Inflammatory macrophage treated with lipopolysaccharide for 1 hour (primary cell): ENCODE results near the gene NKD2.

Experiments used
- DNase-seq, 2 donors: peaks; one replicate each; pipeline ENCODE4 v3.0.0-alpha.2; 2020 to 2022

NKD2 gene

DNA sequence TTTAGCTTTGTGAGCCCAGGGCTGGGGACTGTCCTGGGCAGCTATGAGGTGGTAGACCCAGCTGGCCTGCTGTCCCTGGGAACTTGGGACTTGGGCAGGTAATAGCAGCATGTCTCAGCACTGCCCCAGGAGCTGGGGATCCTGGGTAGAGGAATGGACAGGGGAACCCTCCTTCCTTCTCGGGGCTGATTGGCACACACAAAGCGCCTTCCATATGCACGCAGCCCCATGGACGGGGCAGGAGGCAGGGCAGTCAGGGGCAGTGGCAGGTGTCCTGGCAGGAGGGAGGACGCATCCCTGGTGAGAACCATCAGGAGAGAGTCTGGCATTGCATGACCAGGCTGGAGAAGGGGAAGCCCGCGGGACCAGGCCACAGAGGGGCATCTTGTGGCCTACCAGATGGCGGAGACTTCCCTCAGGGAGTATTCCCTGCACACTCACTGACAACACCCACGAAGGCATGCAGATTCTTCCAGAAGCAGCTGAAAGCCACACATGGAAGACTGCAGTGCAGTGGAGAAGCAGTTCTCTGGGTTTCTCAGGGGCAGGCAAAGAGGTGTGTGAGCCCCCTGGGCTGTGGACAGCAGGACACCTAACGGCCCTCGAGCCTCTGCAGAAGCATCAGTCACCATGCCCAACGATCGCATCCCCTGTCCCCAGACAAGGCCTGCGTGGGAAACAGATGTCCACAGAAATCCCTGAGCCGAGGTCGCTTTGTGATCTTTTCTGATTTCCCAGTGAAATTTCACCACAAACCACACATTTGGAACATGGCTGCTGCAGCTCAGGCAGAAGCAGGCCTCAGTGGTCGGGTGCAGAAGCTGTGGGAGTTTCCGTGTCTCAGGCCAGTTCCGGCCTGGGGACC, 7.0 kb upstream of the NKD2 start:
- no peak for DNase-seq

DNA sequence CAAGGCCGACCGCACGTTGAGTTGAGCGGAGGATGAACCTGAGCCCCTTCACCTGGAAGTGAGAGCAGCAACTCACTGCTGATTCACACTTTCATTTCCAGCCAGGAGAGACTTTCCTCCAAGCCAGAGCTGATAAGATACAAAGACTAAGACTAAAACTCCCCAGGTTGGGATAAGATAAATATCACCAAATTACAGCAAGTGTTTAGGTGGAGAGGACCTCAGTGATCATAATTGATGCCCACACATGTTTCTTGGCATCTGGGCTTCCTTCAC, 6.4 kb upstream of the NKD2 start:
- no peak for DNase-seq

DNA sequence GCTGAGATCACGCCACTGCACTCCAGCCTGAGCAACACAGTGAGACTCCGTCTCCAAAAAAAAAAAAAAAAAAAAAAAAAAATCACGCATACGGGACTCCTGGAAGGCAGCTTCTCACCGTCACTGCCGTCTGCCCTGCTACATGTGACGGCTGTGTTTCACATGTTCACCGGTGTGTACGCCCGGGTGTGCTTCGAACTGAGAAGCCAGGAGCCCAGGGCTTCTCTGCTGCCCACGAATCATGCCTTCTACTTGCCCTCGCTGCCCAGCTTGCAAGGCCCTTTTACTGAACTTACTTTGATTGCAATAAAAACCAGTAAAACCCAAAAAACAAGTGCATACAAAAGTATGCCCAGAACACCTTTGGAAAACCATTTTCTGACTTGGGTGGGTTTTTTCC, 5.8 kb upstream of the NKD2 start:
- DNase-seq: no peak

DNA sequence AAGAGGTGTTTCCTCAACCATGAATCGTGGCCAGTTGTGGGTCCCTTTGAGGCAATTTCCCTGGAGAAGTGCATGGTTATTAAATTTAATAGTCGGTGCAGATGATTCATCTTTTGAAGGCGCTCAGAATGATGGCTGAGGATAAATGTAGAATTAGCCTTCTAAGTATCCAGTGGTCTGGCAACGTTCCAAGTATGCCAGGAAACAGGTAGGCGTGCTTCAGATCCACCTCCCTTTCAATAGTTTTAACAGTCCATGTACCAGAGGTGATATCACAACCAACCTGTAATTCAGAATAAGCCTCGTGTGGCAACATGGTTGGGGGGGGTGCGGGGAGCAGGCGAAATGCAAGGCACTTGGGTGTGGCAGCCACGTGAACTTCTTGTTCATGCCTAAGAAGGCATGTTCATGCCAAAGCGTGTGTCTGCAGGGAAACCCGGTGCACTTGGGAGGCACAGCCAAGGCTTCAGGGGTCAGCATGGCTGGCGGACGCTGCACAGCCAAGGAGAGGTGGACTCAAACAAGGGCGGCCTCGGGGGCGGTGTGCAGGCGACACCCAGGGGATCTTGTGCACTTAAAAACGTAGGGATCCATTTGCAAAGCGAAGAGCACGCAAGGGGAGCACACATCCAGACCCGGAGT, 5.2 kb upstream of the NKD2 start:
- peak in 1 of 2 donors; percentile 4 for DNase-seq

DNA sequence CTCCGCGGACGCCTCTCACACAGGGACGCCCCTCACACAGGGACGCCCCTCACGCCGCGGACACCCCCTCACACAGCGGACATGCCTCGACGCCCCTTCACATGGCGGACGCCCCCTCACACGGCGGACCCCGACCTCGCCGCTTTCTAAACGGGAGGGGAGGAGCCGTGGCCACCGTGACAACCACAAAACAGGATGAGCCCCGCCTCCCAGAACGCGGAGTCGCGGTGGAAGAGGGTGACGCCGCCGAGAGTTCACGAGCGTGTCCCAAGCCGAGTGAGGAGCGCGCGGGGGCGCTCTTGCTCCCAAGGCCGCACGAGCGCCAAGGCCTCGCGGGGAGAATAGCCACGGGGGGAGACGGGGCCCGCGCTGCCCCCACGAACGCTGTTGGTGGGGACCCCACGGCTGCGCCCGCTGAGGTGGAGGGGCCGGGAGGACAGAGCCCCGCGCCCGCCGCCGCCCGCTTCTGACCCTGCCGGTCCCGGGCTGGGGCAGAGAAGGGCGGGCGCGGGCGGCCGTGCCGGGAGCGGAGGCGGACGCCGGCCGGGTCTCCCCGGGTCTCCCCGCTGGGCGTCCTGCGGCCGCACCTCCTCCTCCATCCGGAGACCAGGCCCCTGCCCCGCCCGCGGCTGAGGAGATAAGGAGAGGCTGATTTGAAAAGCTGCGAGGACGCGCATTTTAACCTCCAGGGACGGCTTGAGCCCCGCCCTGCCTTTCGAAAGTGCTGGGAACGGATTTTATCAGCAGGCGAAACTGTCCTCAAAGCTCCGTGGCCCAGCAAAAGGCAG, 3.9 kb upstream of the NKD2 start:
- DNase-seq: peak in 1 of 2 donors; percentile 37

GRCh38 chr5:1005249-1005851, 3.3 kb upstream of the NKD2 start:
- DNase-seq: no peak

GRCh38 chr5:1005904-1006655, 2.5 kb upstream of the NKD2 start:
- no peak for DNase-seq

DNA sequence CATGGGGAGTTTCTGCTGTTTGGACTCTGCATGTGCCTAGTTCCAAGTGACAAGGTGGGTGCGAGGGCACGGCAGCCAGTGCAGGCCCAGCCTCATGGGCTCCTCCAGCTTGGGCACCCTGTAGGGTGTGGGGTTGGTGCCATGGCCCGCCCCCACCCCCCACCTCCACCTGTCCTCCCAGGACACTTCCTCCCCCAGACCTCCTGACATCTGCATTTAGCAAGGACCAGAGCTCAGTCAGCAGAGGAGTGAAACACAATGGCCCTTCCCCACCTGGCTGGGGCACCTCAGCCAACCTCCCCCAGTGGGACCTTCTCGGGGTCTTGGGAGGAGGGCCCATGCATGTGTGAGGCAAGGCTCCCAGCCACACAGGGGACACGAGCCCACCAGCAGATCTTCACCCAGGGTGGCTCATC, 1.9 kb upstream of the NKD2 start:
- DNase-seq: no peak

DNA sequence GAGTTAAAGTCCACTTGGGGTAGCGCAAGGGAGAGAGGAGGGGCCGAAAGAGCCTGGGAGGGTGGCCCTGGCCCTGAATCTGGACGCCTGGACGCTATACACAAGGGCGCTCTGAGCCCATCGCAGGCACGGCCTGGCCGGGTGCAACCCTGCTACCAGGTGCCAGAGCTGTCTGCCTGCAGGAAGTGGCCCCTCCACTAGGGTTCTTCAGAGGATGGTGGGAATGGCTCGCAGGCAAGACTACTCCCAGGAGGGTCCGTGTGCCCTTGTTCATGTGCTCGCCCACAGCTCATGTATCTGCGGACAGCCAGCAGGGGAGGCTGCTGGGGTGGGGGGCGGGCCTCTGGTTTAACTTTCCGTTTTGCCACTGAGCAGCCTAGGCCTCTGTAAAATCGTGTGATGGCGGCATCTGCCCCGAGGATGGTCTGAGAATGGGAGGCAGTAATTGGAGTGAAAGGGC, 1.4 kb upstream of the NKD2 start:
- DNase-seq: no peak

- DNase-seq: no peak
These were observed 736 bp upstream of the NKD2 start for GRCh38 chr5:1007681-1008450.

- DNase-seq: no peak
These were observed 968 bp downstream of the NKD2 start for GRCh38 chr5:1009359-1010180.

GRCh38 chr5:1010181-1010510, 1.5 kb downstream of the NKD2 start:
- DNase-seq: no peak

GRCh38 chr5:1010641-1011046, 2.0 kb downstream of the NKD2 start:
- DNase-seq: no peak

DNA sequence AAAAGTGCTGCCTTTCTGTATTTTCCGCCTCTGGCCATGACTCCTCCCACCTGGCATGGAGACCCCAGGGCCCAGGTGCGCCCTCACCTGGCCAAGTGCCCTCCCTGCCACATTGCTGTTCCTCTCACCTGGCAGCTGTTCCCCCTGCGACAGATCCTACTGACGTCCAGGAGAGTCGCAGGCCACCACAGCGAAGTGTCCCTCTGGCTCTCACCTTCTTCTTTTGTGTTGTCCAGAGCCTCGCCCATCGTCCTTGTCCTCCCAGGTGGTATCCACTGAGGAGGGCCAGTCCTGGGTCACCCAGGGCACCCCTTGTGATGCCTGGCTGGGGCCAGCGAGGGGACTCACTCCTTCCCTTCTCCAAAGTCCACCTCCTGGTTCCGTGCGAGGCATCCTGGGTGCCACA, 2.6 kb downstream of the NKD2 start:
- DNase-seq: peak in 1 of 2 donors; percentile 2

GRCh38 chr5:1011741-1012312, 3.2 kb downstream of the NKD2 start:
- DNase-seq: no peak

DNA sequence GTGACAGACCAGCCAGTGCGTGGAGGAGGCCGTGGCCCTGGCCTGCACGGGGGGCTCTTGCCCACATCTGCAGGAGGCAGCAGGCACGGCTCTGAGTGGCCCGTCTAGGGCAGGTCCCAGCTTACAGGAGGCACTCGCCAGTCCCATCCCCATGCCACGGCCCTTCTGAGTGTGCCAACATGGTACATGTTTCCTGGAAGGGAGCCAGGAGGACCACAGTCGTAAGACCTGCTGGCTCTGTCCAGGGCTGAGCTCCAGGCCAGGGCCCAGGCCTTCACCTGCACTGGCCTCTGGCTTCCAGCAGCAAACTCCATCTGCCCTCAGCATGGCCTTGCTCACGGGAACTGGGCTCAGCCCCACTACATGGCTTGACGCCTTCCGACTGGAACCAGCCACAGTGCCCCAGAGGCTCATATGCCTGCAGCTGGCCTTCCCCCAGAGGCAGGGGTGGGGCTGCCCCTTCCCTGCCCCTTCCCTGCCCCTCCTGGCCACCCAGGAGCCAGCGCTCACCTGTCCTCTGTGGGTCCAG, 3.8 kb downstream of the NKD2 start:
- DNase-seq: no peak

- DNase-seq: no peak
These were observed 4.3 kb downstream of the NKD2 start for GRCh38 chr5:1012900-1013237.

GRCh38 chr5:1013238-1013947, 4.8 kb downstream of the NKD2 start:
- DNase-seq: no peak

DNA sequence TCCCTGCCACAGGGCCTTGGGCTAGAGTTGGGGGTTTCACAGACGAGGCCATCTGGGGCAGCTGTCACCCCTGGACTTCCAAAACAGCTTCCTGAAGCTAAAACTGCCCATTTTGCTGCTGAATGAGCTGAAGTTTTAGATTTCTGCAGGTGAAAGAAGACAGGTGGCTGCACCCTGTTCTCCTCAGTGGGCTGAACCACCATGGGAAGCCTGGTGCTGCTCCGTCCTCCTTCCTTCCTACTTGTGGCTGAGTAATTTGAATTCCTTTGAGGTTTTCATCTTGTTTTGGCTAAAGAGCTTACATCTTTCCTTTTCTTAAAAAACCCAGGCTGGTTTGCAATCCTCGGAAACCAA, 5.3 kb downstream of the NKD2 start:
- no peak for DNase-seq

- no peak for DNase-seq
These were observed 5.7 kb downstream of the NKD2 start for GRCh38 chr5:1014346-1014745.
